Posterior cingulate gyrus (tissue), 11 donors: ENCODE measurements around the gene S1PR1.
"Not testable (repeated sequence)": the region's sequence is repeated elsewhere in the genome, so short reads cannot be mapped to it uniquely, and the experiment has no call there.

Source experiments
- DNase-seq, 10 donors: peaks; one replicate each; pipeline versions ENCODE4 v3.0.0 to v3.0.0-alpha.2; 2020 to 2021; ENCODE audit warnings: mixed read lengths in 3 of 10
- intact Hi-C: fragments of 100-400 bp; cut with DNase I; formaldehyde crosslinking; loops from one replicate; pipeline ENCODE4 v1.15.1; 2023

Gene S1PR1

GRCh38 chr1:101236516-101237228 lies at the start of gene S1PR1:
S1PR1 (plus strand) TSS chr1:101237019; CDS start chr1:101238985, 1,966 bp downstream.
- peak in 9 of 10 donors; percentile 19 to 87 (median 51) for DNase-seq
- intact Hi-C loops = loop anchor here (5.0 to 10.0 kb wide), 3 partner anchors 99 to 314 kb away; partner anchors contain the start of gene DPH5

GRCh38 chr1:101187297-101187696 lies 49.5 kb upstream of the S1PR1 start:
- no peak for DNase-seq
- intact Hi-C loops = no loop called here

GRCh38 chr1:101188331-101188730 lies 48.5 kb upstream of the S1PR1 start:
- intact Hi-C loops = no loop called here

GRCh38 chr1:101188968-101189367 lies 47.9 kb upstream of the S1PR1 start:
- DNase-seq, intact Hi-C loops: not testable (repeated sequence)

More at GRCh38 chr1:101188331-101188730, 48.5 kb upstream of the S1PR1 start:
- no peak for DNase-seq

- intact Hi-C loops = no loop called here
- DNase-seq = no peak
Measured at GRCh38 chr1:101190441-101190840, 46.4 kb upstream of the S1PR1 start.

GRCh38 chr1:101191049-101191448 lies 45.8 kb upstream of the S1PR1 start:
- DNase-seq = no peak
- intact Hi-C loops = no loop called here

GRCh38 chr1:101193733-101194169 lies 43.1 kb upstream of the S1PR1 start:
- DNase-seq = no peak

GRCh38 chr1:101194746-101195145 lies 42.1 kb upstream of the S1PR1 start:
- intact Hi-C loops = no loop called here
- no peak for DNase-seq

More at GRCh38 chr1:101193733-101194169, 43.1 kb upstream of the S1PR1 start:
- intact Hi-C loops = no loop called here

- no peak for DNase-seq
- intact Hi-C loops = no loop called here
Measured at GRCh38 chr1:101196668-101197067, 40.2 kb upstream of the S1PR1 start.

- intact Hi-C loops = no loop called here
- no peak for DNase-seq
Measured at GRCh38 chr1:101198842-101199636, 37.8 kb upstream of the S1PR1 start.

GRCh38 chr1:101199637-101199982 lies 37.2 kb upstream of the S1PR1 start:
- DNase-seq = no peak
- intact Hi-C loops = no loop called here

GRCh38 chr1:101200513-101200912 lies 36.3 kb upstream of the S1PR1 start:
- DNase-seq = no peak
- intact Hi-C loops = no loop called here

GRCh38 chr1:101203820-101204540 lies 32.8 kb upstream of the S1PR1 start:
- DNase-seq = no peak
- intact Hi-C loops = no loop called here

GRCh38 chr1:101205457-101205856 lies 31.4 kb upstream of the S1PR1 start:
- DNase-seq = peak in 1 of 10 donors; percentile 12
- intact Hi-C loops = no loop called here

- DNase-seq, intact Hi-C loops: not testable (repeated sequence)
Measured at GRCh38 chr1:101206139-101206538, 30.7 kb upstream of the S1PR1 start.

GRCh38 chr1:101207271-101207670 lies 29.5 kb upstream of the S1PR1 start:
- DNase-seq, intact Hi-C loops: not testable (repeated sequence)

- DNase-seq = peak in 8 of 10 donors; percentile 36 to 89 (median 60)
- intact Hi-C loops = no loop called here
Measured at GRCh38 chr1:101207891-101208290, 28.9 kb upstream of the S1PR1 start.

GRCh38 chr1:101215363-101216011 lies 21.3 kb upstream of the S1PR1 start:
- intact Hi-C loops = no loop called here
- DNase-seq = no peak

GRCh38 chr1:101216623-101217022 lies 20.2 kb upstream of the S1PR1 start:
- intact Hi-C loops = no loop called here
- no peak for DNase-seq

GRCh38 chr1:101217148-101217547 lies 19.7 kb upstream of the S1PR1 start:
- no peak for DNase-seq
- intact Hi-C loops = no loop called here
